IPS-18a (cell line): ENCODE measurements around the gene TP53AIP1.

Source experiments
- H3K27ac ChIP-seq: one replicate; pipeline ENCODE4 v1.5.1; 2013; ENCODE audit warnings: low read length
- H3K27me3 ChIP-seq: one replicate; pipeline ENCODE4 v1.6.1; 2013; ENCODE audit warnings: mild to moderate bottlenecking, low read length; ENCODE audit not compliant: control insufficient read depth, insufficient read depth
- H3K36me3 ChIP-seq: one replicate; pipeline ENCODE4 v1.6.1; 2013; ENCODE audit warnings: low read depth, low read length; ENCODE audit not compliant: control insufficient read depth
- H3K4me1 ChIP-seq: one replicate; pipeline ENCODE4 v1.6.1; 2013; ENCODE audit warnings: low read depth, low read length; ENCODE audit not compliant: control insufficient read depth
- H3K4me3 ChIP-seq: one replicate; pipeline ENCODE4 v1.5.1; 2013; ENCODE audit warnings: low read length
- H3K9ac ChIP-seq: one replicate; pipeline ENCODE4 v1.6.1; 2013; ENCODE audit warnings: mild to moderate bottlenecking, low read length, moderate library complexity
- H3K9me3 ChIP-seq: one replicate; pipeline ENCODE4 v1.6.1; 2013; ENCODE audit warnings: low read depth, low read length; ENCODE audit not compliant: control insufficient read depth

TP53AIP1 gene

DNA sequence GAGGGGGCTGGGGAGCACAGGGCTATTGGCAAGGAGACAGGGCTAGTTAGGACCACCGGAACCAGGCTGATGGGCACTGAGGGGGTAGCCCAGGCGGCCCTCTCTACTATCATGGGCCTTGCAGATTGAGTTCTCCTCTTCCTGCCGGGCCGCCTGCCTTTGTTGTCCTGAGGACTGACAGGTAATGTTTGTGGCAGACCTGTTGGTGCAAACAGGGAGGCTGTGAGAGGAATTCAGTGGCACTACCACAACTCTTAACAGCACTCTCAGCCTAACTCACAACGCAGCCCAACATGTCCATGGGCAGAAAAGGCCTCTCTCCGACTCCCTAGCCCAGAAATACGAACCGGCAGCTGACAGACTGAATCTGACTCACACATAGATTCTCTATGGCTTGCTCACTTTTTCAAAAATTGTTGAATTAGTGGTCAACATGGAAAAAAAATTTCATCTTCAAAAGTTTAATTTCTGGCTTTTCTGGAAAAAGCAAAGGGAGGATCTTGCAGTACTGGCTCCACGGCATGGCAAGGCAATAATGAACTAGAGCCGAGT lies 40.1 kb downstream of the TP53AIP1 start:
- no peak overlapping the region for H3K27ac ChIP-seq
- H3K9ac ChIP-seq, result no peak overlapping the region
- H3K9me3 ChIP-seq, result no peaks in the 10 kb centered on the region
- peaks cover 97% of the 10 kb centered on the region for H3K27me3 ChIP-seq
- H3K4me3 ChIP-seq, result peak overlapping the region; percentile 45
- H3K36me3 ChIP-seq, result no peaks in the 10 kb centered on the region
- peaks cover 32% of the 10 kb centered on the region for H3K4me1 ChIP-seq

DNA sequence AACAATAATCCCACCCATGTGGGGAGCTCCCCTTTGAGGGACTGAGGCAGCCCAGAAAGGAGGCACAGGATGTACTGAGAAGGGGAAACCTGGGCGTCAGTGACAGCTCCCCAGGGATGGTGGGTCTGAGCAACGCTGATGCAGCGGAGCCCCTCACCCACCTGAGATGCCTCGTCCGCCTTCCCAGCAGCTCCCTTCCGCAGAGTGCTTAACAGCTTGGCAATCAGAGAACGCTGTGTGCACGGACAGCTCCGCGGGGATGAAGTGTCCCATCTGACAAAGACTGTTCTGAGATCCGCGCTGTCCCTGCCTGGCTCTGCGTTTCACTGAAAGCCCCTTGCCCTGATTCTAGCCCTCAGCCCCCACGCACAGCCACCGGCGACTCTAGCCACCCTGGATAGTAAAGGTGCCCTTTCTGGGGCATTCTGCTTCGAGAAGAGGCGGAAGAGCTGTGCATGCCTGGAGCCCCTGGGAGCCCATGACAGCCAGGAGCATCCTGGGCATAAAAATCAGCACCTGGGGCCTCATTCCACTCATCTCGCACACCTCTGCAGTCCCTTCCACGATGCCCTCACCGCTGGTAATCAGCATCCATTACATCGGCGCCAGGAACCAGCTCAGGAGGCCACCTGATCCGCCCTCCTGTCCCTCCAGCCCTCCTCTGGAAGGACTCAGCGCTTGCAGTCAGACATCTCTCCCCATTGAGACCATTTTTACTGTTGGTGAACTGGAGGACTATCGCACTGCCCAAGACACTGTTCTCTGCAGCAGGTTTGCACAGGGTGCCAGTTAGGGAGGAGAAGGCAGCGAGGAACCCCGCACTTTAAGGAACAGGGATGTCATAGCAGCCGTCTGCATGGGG lies 40.8 kb downstream of the TP53AIP1 start:
- Histone ChIP-seq H3K9ac (no peak overlapping the region), H3K27ac (no peak overlapping the region), H3K36me3 (no peaks in the 10 kb centered on the region), H3K9me3 (no peaks in the 10 kb centered on the region), H3K27me3 (peaks cover 94% of the 10 kb centered on the region), H3K4me3 (peak overlapping the region; percentile 45), H3K4me1 (peaks cover 32% of the 10 kb centered on the region)

DNA sequence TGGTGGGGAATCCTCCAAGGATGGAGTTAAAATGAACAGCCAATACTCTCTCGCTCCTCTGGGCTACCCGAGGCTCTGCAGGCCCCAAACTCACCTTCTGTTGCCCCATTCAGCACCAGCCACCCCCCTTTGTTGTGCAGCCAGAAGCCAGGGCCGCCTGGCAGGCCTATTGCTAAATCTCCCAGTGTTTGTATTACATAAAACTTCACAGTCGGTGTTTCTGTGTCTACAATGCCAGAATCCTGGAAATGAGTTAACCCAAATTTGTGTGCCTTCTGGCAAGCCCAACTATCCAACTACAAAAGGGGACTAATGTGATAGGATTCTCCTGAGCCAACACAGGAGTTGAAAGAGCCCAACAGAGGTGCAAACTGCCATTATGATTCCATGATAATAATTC lies 42.2 kb downstream of the TP53AIP1 start:
- Histone ChIP-seq H3K36me3 (no peaks in the 10 kb centered on the region), H3K4me3 (no peak overlapping the region), H3K9me3 (no peaks in the 10 kb centered on the region), H3K27me3 (peaks cover 81% of the 10 kb centered on the region), H3K9ac (no peak overlapping the region), H3K4me1 (peaks cover 32% of the 10 kb centered on the region), H3K27ac (no peak overlapping the region)

DNA sequence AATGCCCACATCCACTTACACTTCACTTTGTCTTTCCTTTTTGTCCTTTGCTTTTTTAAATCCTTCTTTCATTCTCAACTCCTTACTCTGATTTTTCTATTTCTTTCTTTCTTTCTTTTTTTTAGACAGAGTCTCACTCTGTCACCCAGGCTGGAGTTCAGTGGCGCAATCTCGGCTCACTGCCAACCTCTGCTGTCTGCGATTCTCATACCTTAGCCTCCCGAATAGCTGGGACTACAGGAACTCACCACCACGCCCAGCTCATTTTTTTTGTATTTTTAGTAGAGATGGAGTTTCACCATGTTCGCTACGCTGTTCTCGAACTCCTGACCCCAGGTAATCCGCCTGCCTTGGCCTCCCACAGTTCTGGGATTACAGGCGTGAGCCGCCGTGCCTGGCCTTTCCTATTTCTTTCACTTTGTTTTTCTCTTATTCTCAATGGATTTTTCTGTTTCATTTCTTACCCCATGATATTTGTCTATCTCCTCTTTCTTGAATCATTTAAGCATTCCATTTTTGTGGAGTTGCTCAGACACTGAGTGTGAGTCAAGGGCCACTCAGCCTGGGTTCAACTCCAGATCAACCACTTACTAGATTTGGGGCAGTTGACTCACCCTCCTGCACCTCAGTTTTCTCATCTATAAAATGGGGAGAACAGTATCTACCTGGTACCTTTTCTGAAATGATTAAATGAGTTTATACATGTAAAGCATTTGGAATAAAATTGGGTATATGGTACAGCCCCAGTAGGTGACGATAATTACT lies 43.9 kb downstream of the TP53AIP1 start:
- peaks cover 20% of the 10 kb centered on the region for H3K4me1 ChIP-seq
- H3K27ac ChIP-seq, result no peak overlapping the region
- H3K9me3 ChIP-seq, result no peaks in the 10 kb centered on the region
- no peaks in the 10 kb centered on the region for H3K36me3 ChIP-seq
- peaks cover 76% of the 10 kb centered on the region for H3K27me3 ChIP-seq
- H3K9ac ChIP-seq, result no peak overlapping the region
- H3K4me3 ChIP-seq, result no peak overlapping the region

DNA sequence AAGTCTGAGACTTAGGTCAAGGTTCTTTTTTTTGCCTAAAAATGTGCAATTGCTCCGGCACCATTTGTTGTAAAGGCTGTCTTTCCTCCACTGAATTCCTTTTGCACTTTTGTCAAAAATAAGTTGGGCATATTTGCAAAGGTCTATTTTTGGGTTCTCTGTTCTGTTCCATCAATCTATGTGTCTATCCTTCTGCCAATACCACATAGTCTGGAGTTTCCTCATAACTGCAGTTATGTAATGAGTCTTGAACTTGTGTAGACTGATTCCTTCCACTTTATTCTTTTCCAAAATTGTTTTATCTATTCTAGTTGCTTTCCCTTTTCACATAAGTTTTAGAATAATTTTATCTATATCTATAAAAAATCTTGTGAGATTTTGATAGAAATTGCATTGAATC lies 44.8 kb downstream of the TP53AIP1 start:
- Histone ChIP-seq H3K27me3 (peaks cover 76% of the 10 kb centered on the region), H3K9ac (no peak overlapping the region), H3K36me3 (no peaks in the 10 kb centered on the region), H3K4me3 (no peak overlapping the region), H3K9me3 (no peaks in the 10 kb centered on the region), H3K27ac (no peak overlapping the region), H3K4me1 (peaks cover 13% of the 10 kb centered on the region)

DNA sequence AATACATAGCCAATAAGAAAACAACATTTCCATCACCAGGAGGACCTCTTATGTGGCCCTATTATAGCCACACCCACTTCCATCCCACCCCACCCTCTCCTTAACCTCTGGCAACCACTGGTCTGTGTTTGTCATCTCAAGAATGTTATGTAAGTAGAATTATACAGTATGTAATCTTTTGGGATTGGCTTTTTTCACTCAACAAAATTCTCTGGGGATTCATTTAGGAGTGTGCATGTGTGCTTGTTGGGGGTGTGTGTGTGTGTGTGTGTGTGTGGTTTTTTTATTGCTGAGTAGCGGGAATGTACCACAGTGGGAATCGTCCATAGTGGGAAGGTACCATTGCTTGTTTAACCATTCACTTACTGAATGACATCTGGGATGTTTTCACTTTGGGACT lies 46.3 kb downstream of the TP53AIP1 start:
- H3K27me3 ChIP-seq, result peaks cover 76% of the 10 kb centered on the region

DNA sequence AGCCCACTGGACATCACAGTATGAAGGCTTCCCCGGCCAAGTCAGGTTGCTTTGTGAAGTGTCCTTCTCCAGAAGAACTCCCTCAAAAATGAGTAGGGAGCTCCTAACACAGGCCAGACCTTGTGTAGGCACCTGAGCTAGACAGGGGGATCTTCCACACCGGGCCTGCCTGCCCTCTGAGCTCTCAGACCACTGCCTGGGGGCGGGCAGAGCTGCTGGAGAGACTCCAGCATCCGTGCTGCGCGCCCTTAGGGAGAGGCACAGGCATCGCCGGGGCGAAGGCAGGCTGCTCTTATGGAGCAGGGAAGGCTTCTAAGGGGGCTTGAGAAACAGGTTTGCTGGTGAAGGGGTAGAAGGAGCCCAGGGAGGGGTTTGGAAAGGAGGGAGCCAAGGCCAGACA lies 47.1 kb downstream of the TP53AIP1 start:
- no peak overlapping the region for H3K4me3 ChIP-seq
- no peaks in the 10 kb centered on the region for H3K9me3 ChIP-seq
- H3K27me3 ChIP-seq, result peaks cover 75% of the 10 kb centered on the region
- H3K36me3 ChIP-seq, result no peaks in the 10 kb centered on the region
- H3K9ac ChIP-seq, result no peak overlapping the region
- H3K27ac ChIP-seq, result no peak overlapping the region
- H3K4me1 ChIP-seq, result peaks cover 7% of the 10 kb centered on the region

More for the DNA sequence above, 46.3 kb downstream of the TP53AIP1 start:
- H3K27ac ChIP-seq, result no peak overlapping the region
- H3K36me3 ChIP-seq, result no peaks in the 10 kb centered on the region
- H3K4me1 ChIP-seq, result peaks cover 6% of the 10 kb centered on the region
- no peak overlapping the region for H3K9ac ChIP-seq
- no peak overlapping the region for H3K4me3 ChIP-seq
- H3K9me3 ChIP-seq, result no peaks in the 10 kb centered on the region

DNA sequence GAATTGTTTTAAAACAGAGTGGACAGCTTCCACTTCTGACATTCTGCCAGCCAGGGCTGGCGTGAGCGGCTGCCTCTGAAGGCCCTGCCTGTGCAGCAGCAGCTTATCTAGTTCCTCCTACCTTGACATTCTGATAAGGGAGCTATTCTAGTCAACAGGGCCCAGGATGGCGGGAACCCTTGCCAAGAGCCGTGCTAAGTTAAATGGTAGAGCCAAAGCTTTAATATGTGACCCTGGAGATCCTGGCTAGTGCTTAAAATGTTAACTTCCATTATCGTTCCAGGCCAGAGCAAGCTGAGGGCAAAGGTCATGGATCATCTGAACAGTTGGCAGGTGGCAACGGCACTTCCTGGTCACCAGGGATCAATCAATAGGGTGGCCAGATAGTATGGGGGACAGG lies 48.0 kb downstream of the TP53AIP1 start:
- Histone ChIP-seq H3K9ac (no peak overlapping the region), H3K4me3 (no peak overlapping the region), H3K27me3 (peaks cover 75% of the 10 kb centered on the region), H3K9me3 (no peaks in the 10 kb centered on the region), H3K4me1 (peaks cover 7% of the 10 kb centered on the region), H3K36me3 (no peaks in the 10 kb centered on the region), H3K27ac (no peak overlapping the region)

DNA sequence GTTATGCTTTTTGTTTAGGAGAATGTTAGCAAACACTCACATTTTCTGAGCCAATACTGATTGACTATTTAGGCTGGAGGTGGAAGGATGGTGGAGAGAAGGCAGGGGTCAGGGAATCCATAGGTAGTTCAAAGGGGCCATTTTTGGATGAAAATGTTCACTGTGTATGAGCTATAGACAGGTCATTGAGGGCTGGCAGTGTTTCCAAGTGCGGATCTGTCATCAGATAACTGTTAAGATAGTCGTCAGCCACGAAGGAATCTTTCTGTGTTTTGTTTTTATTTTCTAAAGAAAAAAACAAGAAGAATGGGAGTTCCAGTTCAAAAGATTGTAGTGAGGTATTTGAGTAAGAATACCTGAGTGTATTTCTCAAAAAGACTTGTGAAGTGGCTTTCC lies 48.4 kb downstream of the TP53AIP1 start:
- Histone ChIP-seq H3K36me3 (no peaks in the 10 kb centered on the region), H3K4me1 (peaks cover 7% of the 10 kb centered on the region), H3K27me3 (peaks cover 75% of the 10 kb centered on the region), H3K9ac (no peak overlapping the region), H3K4me3 (no peak overlapping the region), H3K27ac (no peak overlapping the region), H3K9me3 (no peaks in the 10 kb centered on the region)

DNA sequence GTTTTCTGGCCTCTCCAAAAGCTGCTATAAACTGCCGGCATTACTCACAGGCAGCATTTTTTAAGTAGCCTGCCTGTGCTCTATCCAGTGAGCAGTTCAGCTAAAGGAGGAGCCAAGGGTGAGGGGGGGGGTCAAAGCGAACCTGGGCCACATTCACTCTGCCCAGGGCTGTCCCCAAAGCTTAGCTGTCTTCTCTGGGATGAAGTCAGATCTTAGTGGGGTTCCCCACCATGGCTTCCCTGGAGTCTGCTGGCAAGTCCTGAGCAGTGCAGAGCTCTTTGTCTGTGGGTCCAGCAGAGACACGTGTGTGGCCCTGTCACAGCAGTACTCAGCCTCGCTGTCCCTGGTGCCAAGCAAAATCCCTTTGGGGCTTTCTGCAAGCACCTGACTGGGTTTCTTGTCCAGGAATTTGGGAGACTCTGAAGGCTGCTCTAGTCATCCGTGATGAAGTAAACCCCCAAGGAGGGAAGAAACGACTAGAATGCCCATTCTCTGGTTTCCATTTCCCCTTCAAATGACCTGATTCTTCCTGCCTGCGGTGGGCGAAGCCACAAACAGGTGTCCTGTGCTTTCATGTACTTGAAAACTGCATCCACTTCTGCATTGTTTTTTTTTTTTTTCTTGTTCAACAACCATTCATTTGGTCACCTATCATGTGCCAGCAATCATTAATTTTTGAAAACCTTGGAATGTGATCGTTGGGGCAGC lies 48.9 kb downstream of the TP53AIP1 start:
- H3K27ac ChIP-seq, result no peak overlapping the region
- H3K27me3 ChIP-seq, result peaks cover 75% of the 10 kb centered on the region
- no peaks in the 10 kb centered on the region for H3K9me3 ChIP-seq
- no peak overlapping the region for H3K9ac ChIP-seq
- no peak overlapping the region for H3K4me3 ChIP-seq
- peaks cover 7% of the 10 kb centered on the region for H3K4me1 ChIP-seq
- H3K36me3 ChIP-seq, result no peaks in the 10 kb centered on the region

DNA sequence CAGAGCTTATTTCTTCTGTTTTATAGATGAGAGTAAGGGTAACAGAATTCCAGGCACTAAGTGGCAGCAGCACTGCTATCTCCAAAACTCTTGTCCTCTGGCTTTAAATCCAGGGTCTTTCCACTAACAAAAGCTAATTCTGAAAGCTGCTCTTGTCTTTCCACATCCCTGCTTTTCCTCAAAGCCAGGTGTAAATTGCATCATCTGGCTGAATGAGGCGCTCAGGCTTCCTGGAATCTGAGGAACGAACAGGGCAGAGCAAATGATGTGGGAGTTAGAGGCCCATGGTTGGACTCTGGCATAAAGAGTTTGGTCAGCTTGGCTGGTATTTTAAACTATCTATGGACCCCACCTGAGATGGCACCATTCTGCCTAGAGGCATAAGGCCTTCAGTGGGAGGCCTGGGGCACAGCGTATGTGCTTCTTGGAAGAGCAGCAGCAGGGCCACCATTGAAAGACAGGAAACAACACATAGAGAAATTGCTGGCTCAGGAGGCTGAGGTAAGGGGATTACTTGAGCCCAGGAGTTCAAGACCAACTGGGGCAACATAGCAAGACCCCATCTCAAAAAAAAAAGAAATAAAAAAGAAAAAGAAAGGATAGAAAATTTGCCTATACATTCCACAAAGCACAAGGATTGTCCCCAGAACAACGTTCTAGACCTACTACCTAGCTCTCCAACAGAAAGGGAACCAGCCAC lies 49.7 kb downstream of the TP53AIP1 start:
- H3K36me3 ChIP-seq, result no peaks in the 10 kb centered on the region
- no peaks in the 10 kb centered on the region for H3K9me3 ChIP-seq
- no peak overlapping the region for H3K4me3 ChIP-seq
- H3K27me3 ChIP-seq, result peaks cover 77% of the 10 kb centered on the region
- no peak overlapping the region for H3K27ac ChIP-seq
- H3K4me1 ChIP-seq, result peaks cover 7% of the 10 kb centered on the region
- no peak overlapping the region for H3K9ac ChIP-seq
